Measurements from ENCODE around the gene CDKN1C. TPM values are rescaled to one million over a fixed set of nuclear protein-coding genes. Genes with fewer than 3 reads are reported as not detected.
A peak's percentile ranks its signal among the peaks of the same experiment; 100 is the strongest.

CDKN1C gene
- total and polyA plus RNA-seq, 2 experiments from 2014 or later, result 470 to 526 TPM

GRCh38 chr11:2891326-2892214 lies 6.0 kb upstream of the CDKN1C start:
- Histone ChIP-seq H3K79me2 (no peaks in the 10 kb centered on the region), H3K36me3 (replicated peaks; ENCODE audit: insufficient read depth, low read depth) (no peaks in the 10 kb centered on the region), H4K20me1 (ENCODE audit: insufficient read depth, poor library complexity, severe bottlenecking) (no peaks in the 10 kb centered on the region), H2AFZ (peak overlapping the region; percentile 90), H3K27me3 (no peaks in the 10 kb centered on the region), H3K4me3 (no peak overlapping the region), H3K27ac (peak overlapping the region; percentile 69), H3K4me2 (peak overlapping the region; percentile 87), H3K9me2 (replicated peaks; ENCODE audit: insufficient read depth) (no peaks in the 10 kb centered on the region), H3K9me3 (ENCODE audit: low read depth) (no peaks in the 10 kb centered on the region), H3K4me1 (ENCODE audit: insufficient read depth) (peaks cover 23% of the 10 kb centered on the region)
- DNase-seq (ENCODE audit: low spot score), result peak; percentile 74
- TF ChIP-seq CTCF (IDR thresholded peaks at IDR 0.05; ENCODE audit: poor library complexity) (no peak), EZH2phosphoT487 (IDR thresholded peaks at IDR 0.05; ENCODE audit: low read depth, severe bottlenecking, unreplicated experiment) (no peak), EZH2 (IDR thresholded peaks at IDR 0.05; ENCODE audit: borderline replicate concordance) (no peak)
- 63% methylated on average over 17 of the region's 17 CpGs for WGBS (ENCODE audit: low lambda C conversion rate, missing lambda C conversion rate)

GRCh38 chr11:2890466-2891294 lies 5.1 kb upstream of the CDKN1C start:
- no peak overlapping the region for H3K4me2 ChIP-seq
- H3K4me3 ChIP-seq, result no peak overlapping the region
- H3K27ac ChIP-seq, result peak overlapping the region; percentile 69
- no peaks in the 10 kb centered on the region for H4K20me1 ChIP-seq (ENCODE audit: insufficient read depth, poor library complexity, severe bottlenecking)
- 78% methylated on average over 28 of the region's 28 CpGs for WGBS (ENCODE audit: low lambda C conversion rate, missing lambda C conversion rate)
- peaks cover 26% of the 10 kb centered on the region for H3K4me1 ChIP-seq (ENCODE audit: insufficient read depth)
- H3K9me3 ChIP-seq (ENCODE audit: low read depth), result no peaks in the 10 kb centered on the region
- DNase-seq (ENCODE audit: low spot score), result peak; percentile 59
- no peaks in the 10 kb centered on the region for H3K36me3 ChIP-seq (replicated peaks; ENCODE audit: insufficient read depth, low read depth)
- H3K79me2 ChIP-seq, result peaks cover 3% of the 10 kb centered on the region
- H3K9me2 ChIP-seq (replicated peaks; ENCODE audit: insufficient read depth), result no peaks in the 10 kb centered on the region
- no peak for TF ChIP-seq EZH2 (IDR thresholded peaks at IDR 0.05; ENCODE audit: borderline replicate concordance)
- TF ChIP-seq EZH2phosphoT487 (IDR thresholded peaks at IDR 0.05; ENCODE audit: low read depth, severe bottlenecking, unreplicated experiment), result no peak
- no peak for TF ChIP-seq CTCF (IDR thresholded peaks at IDR 0.05; ENCODE audit: poor library complexity)
- H2AFZ ChIP-seq, result no peak overlapping the region
- no peaks in the 10 kb centered on the region for H3K27me3 ChIP-seq

GRCh38 chr11:2889362-2890273 lies 4.0 kb upstream of the CDKN1C start:
- Histone ChIP-seq H2AFZ (no peak overlapping the region), H3K4me1 (ENCODE audit: insufficient read depth) (peaks cover 26% of the 10 kb centered on the region), H3K9me2 (replicated peaks; ENCODE audit: insufficient read depth) (no peaks in the 10 kb centered on the region), H3K27me3 (no peaks in the 10 kb centered on the region), H3K9me3 (ENCODE audit: low read depth) (no peaks in the 10 kb centered on the region), H3K79me2 (peaks cover 9% of the 10 kb centered on the region), H3K4me3 (no peak overlapping the region), H3K4me2 (no peak overlapping the region), H3K36me3 (replicated peaks; ENCODE audit: insufficient read depth, low read depth) (no peaks in the 10 kb centered on the region), H4K20me1 (ENCODE audit: insufficient read depth, poor library complexity, severe bottlenecking) (peaks cover 5% of the 10 kb centered on the region), H3K27ac (no peak overlapping the region)
- no peak for DNase-seq (ENCODE audit: low spot score)
- TF ChIP-seq EZH2 (IDR thresholded peaks at IDR 0.05; ENCODE audit: borderline replicate concordance) (no peak), CTCF (IDR thresholded peaks at IDR 0.05; ENCODE audit: poor library complexity) (no peak), EZH2phosphoT487 (IDR thresholded peaks at IDR 0.05; ENCODE audit: low read depth, severe bottlenecking, unreplicated experiment) (no peak)
- 82% methylated on average over 15 of the region's 16 CpGs for WGBS (ENCODE audit: low lambda C conversion rate, missing lambda C conversion rate)

Data from hepatocyte (in vitro differentiated cells).